ENCODE measurements around the gene C1orf226. TPM values are rescaled to one million over a fixed set of nuclear protein-coding genes. Genes with fewer than 3 reads are reported as not detected.

Gene C1orf226
- total and polyA plus RNA-seq, 9 of the 15 experiments (the other 6 are each of a cell fraction or from before 2014, with no cell fraction given): 0.10 to 1.4 (median 0.47) TPM

DNA sequence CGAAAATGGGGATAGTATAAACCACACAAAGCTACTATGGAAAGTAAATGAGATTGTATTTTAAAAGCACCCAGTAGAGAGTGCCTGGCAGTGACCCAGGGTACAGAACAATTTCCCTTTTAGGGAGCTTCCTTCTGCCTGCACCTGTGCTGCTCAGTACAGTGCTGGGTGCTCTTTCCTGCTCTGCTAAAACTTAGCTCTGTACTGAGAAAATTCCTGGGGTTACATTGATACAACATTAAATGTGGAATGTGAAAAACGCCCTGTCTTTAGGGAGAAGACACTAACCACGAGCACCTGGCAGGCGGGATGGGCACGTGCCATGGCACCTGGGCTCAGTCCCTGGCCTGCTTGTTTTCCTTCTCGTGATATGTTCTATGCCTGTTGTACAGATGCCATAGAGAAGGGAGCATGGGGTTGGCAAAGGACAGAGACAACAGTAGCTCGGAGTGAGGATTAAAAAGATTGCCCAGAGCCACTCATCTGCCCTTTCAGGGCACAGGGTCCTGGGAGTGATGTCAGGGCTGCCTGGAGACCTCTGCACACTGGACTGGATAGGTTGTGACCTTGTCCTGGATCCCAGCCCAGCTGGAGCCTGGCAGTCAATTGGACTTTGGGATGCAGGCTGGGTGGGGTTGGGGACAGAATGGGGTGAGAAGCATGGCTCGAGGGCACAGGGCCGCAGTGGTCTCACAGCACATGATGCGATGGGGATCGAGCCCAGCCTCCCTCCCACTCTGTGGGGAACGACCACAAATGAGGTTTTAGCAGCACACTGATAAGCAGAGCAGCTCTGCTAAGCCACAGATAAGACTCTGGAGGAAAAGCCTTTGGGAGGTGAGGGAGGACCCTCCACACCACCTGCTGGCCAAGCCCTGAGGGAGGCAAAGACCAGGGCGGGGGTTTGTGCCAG is 9.1 kb upstream of the C1orf226 start (continued):
- TF ChIP-seq, protein P1, sequence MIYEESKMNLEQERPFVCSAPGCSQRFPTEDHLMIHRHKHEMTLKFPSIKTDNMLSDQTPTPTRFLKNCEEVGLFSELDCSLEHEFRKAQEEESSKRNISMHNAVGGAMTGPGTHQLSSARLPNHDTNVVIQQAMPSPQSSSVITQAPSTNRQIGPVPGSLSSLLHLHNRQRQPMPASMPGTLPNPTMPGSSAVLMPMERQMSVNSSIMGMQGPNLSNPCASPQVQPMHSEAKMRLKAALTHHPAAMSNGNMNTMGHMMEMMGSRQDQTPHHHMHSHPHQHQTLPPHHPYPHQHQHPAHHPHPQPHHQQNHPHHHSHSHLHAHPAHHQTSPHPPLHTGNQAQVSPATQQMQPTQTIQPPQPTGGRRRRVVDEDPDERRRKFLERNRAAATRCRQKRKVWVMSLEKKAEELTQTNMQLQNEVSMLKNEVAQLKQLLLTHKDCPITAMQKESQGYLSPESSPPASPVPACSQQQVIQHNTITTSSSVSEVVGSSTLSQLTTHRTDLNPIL (CRISPR knock-in tag; IDR thresholded peaks at IDR 0.05): no peak
- TF ChIP-seq, protein P2, sequence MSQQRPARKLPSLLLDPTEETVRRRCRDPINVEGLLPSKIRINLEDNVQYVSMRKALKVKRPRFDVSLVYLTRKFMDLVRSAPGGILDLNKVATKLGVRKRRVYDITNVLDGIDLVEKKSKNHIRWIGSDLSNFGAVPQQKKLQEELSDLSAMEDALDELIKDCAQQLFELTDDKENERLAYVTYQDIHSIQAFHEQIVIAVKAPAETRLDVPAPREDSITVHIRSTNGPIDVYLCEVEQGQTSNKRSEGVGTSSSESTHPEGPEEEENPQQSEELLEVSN (IDR thresholded peaks at IDR 0.05; ENCODE audit: borderline replicate concordance in 1 of 2, extremely low read depth in 1 of 2, insufficient read depth in 1 of 2, insufficient read length in 1 of 2, low read depth in 1 of 2, low read length in 1 of 2, poor library complexity in 1 of 2, severe bottlenecking in 1 of 2): peak; percentile 48 to 58
- TF ChIP-seq, protein P3, sequence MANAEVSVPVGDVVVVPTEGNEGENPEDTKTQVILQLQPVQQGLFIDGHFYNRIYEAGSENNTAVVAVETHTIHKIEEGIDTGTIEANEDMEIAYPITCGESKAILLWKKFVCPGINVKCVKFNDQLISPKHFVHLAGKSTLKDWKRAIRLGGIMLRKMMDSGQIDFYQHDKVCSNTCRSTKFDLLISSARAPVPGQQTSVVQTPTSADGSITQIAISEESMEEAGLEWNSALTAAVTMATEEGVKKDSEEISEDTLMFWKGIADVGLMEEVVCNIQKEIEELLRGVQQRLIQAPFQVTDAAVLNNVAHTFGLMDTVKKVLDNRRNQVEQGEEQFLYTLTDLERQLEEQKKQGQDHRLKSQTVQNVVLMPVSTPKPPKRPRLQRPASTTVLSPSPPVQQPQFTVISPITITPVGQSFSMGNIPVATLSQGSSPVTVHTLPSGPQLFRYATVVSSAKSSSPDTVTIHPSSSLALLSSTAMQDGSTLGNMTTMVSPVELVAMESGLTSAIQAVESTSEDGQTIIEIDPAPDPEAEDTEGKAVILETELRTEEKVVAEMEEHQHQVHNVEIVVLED (CRISPR knock-in tag; IDR thresholded peaks at IDR 0.05): 0 out of 2 replicates have a peak, but pooled peaks have one; percentile 36
- TF ChIP-seq ZNF639 (CRISPR knock-in tag; conservative IDR thresholded peaks at IDR 0.05 in 1 of 2, IDR thresholded peaks at IDR 0.05 in 1 of 2): peak in 1 of 2 experiments; percentile 79; a peak in 2 of 4 replicates
- no peak for TF ChIP-seq DNMT1 (IDR thresholded peaks at IDR 0.05)
- no peak for TF ChIP-seq ZNF77 (CRISPR knock-in tag; IDR thresholded peaks at IDR 0.05)
- TF ChIP-seq ZBTB43 (CRISPR knock-in tag; IDR thresholded peaks at IDR 0.05): no peak
- TF ChIP-seq ZNF263 (CRISPR knock-in tag; IDR thresholded peaks at IDR 0.05; ENCODE audit: borderline replicate concordance): peak; percentile 74; the same call in 1 of the 2 replicates
- TF ChIP-seq ZNF655 (CRISPR knock-in tag; IDR thresholded peaks at IDR 0.05): no peak
- no peak for TF ChIP-seq TRIM28 (IDR thresholded peaks at IDR 0.05)
- no peak for TF ChIP-seq HOXB6 (CRISPR knock-in tag; IDR thresholded peaks at IDR 0.05; ENCODE audit: borderline replicate concordance)
- TF ChIP-seq E2F4 (CRISPR knock-in tag; IDR thresholded peaks at IDR 0.05; ENCODE audit: low read depth): no peak
- no peak for TF ChIP-seq SRSF9 (IDR thresholded peaks at IDR 0.05; ENCODE audit: borderline replicate concordance, low read depth, low read length)
- TF ChIP-seq CBX5 (IDR thresholded peaks at IDR 0.05; ENCODE audit: borderline replicate concordance, low read depth): no peak
- no peak for TF ChIP-seq DACH1 (IDR thresholded peaks at IDR 0.05; ENCODE audit: partially characterized antibody)
- TF ChIP-seq ZNF165 (CRISPR knock-in tag; IDR thresholded peaks at IDR 0.05; ENCODE audit: borderline replicate concordance): no peak
